ENCODE measurements around the gene SIM1. TPM values are rescaled to one million over a fixed set of nuclear protein-coding genes. Genes with fewer than 3 reads are reported as not detected.

The SIM1 gene
- total RNA-seq, 2 experiments from 2014 or later = not detected

DNA sequence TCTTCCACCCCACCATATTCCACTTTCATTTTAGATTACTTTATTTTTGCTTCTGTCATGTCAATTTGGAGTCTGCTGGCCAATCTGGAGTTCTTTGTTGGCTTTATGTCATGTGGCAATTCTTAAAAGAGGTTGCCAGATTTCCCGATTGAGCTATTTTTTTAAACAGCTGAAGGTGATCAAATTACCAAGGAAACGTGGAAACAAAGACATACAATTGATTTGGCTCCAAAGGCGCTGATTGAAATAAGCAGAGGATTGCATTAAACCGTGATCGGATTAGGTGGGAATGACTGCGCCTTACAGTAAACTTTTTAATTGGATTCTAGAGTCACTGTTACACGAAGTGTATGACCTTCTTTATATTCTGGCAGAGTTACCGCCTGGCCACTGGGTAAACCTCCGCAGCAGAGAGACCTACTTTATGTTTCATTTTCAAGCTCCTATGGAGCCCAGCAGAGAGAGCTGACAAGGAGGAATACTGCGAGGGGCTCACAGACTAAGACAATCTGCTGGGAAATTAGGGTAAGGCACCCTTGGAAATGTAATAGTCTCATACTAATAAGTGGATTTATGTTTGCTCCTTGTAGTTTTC, 37.9 kb downstream of the SIM1 start:
- no peaks in the 10 kb centered on the region for H3K4me1 Mint-ChIP-seq (ENCODE audit: low read depth)
- ChIA-PET POLR2A (interaction anchor here (0.7 kb wide), 1 partner anchor 75 kb away, joined by 3 read pairs; no protein-coding TSS in a partner anchor), CTCF (no interaction called here)
- ATAC-seq (no peak), DNase-seq (no peak)
- no peak overlapping the region for H3K27ac Mint-ChIP-seq
- no peaks in the 10 kb centered on the region for H3K9me3 Mint-ChIP-seq (ENCODE audit: insufficient read depth)
- H3K36me3 Mint-ChIP-seq (ENCODE audit: low read depth) = no peaks in the 10 kb centered on the region
- H3K27me3 Mint-ChIP-seq (ENCODE audit: low read depth) = peaks cover 3% of the 10 kb centered on the region
- no peak overlapping the region for H3K4me3 Mint-ChIP-seq

DNA sequence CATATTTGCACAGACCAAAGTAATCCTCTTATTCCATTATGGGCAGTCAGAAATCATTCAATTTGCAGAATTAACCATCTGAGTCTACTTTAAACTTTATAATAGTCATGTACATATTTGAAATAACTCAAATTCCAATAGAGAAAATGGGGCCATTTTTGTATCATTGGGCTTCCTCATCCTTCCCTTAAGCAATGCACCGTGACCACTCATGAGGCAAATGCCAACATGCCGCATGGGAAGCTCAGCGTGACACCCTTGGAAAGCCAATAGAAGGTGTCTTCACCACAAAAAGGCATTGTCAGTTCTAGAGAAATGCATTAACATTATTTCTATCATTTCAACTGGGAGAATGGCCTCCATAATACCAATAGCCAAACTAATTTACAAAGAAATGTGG, 38.5 kb downstream of the SIM1 start:
- ATAC-seq = no peak
- H3K27ac Mint-ChIP-seq = no peak overlapping the region
- H3K9me3 Mint-ChIP-seq (ENCODE audit: insufficient read depth) = no peaks in the 10 kb centered on the region
- no peaks in the 10 kb centered on the region for H3K36me3 Mint-ChIP-seq (ENCODE audit: low read depth)
- no peak for DNase-seq
- H3K4me3 Mint-ChIP-seq = no peak overlapping the region
- H3K27me3 Mint-ChIP-seq (ENCODE audit: low read depth) = peaks cover 3% of the 10 kb centered on the region
- ChIA-PET CTCF (no interaction called here), POLR2A (interaction anchor here (0.7 kb wide), 1 partner anchor 76 kb away, joined by 3 read pairs; no protein-coding TSS in a partner anchor)
- H3K4me1 Mint-ChIP-seq (ENCODE audit: low read depth) = no peaks in the 10 kb centered on the region

DNA sequence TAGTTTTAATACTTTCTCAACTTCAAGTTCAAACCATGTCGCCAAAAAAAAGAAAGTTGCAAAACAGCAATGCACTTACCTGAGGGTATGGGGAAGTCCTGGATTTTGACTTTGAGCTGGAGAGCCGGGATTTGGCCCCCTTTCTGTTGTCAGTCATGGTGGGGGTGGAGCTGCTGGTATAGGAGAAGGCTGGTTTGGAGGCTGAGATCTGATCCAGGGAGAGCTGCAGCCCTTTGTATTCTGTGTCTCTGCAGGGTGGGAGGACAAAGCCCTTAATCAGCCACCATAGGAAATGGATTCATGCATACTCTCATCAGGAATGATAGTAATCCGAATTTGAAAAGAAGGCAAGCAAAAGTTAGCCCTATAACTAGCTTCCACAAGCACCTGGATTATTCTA, 44.0 kb downstream of the SIM1 start:
- no peaks in the 10 kb centered on the region for H3K27me3 Mint-ChIP-seq (ENCODE audit: low read depth)
- H3K27ac Mint-ChIP-seq = no peak overlapping the region
- ChIA-PET CTCF (no interaction called here), POLR2A (no interaction called here)
- H3K9me3 Mint-ChIP-seq (ENCODE audit: insufficient read depth) = no peaks in the 10 kb centered on the region
- H3K4me1 Mint-ChIP-seq (ENCODE audit: low read depth) = no peaks in the 10 kb centered on the region
- no peak overlapping the region for H3K4me3 Mint-ChIP-seq
- ATAC-seq (no peak), DNase-seq (no peak)
- H3K36me3 Mint-ChIP-seq (ENCODE audit: low read depth) = no peaks in the 10 kb centered on the region

- ATAC-seq (no peak), DNase-seq (no peak)
- Mint-ChIP-seq H3K4me1 (ENCODE audit: low read depth) (no peaks in the 10 kb centered on the region), H3K4me3 (no peak overlapping the region), H3K27me3 (ENCODE audit: low read depth) (no peaks in the 10 kb centered on the region), H3K36me3 (ENCODE audit: low read depth) (no peaks in the 10 kb centered on the region), H3K27ac (no peak overlapping the region), H3K9me3 (ENCODE audit: insufficient read depth) (no peaks in the 10 kb centered on the region)
- CTCF ChIA-PET = no interaction called here
- POLR2A ChIA-PET = no interaction called here
Measured at GRCh38 chr6:100417036-100417435, 47.7 kb downstream of the SIM1 start.

DNA sequence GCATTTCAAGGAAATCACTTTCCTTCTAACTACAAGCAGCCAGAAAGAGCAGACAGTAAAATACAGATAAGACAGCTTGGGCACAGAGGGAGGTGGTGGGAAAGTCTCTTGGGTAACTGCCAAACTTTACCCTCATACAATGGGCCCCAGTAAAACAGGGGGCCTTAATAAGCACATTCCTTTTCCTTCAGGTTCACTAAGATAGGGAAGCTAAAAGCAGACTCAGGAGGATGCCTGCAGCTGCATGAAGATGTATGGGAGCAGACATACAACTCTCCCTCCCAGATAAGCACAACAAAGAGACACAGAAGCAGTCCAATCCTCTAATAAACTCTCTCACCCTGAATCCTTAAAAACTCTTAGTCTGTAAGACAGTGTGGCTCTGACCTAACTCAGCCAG, 49.0 kb downstream of the SIM1 start:
- CTCF ChIA-PET = no interaction called here
- DNase-seq (no peak), ATAC-seq (no peak)
- H3K36me3 Mint-ChIP-seq (ENCODE audit: low read depth) = no peaks in the 10 kb centered on the region
- H3K27ac Mint-ChIP-seq = no peak overlapping the region
- H3K4me3 Mint-ChIP-seq = no peak overlapping the region
- H3K27me3 Mint-ChIP-seq (ENCODE audit: low read depth) = no peaks in the 10 kb centered on the region
- POLR2A ChIA-PET = no interaction called here
- no peaks in the 10 kb centered on the region for H3K4me1 Mint-ChIP-seq (ENCODE audit: low read depth)
- H3K9me3 Mint-ChIP-seq (ENCODE audit: insufficient read depth) = no peaks in the 10 kb centered on the region

GRCh38 chr6:100412872-100413271, 51.8 kb downstream of the SIM1 start:
- no peaks in the 10 kb centered on the region for H3K4me1 Mint-ChIP-seq (ENCODE audit: low read depth)
- ATAC-seq (no peak), DNase-seq (no peak)
- CTCF ChIA-PET = no interaction called here
- H3K9me3 Mint-ChIP-seq (ENCODE audit: insufficient read depth) = no peaks in the 10 kb centered on the region
- no peak overlapping the region for H3K27ac Mint-ChIP-seq
- POLR2A ChIA-PET = no interaction called here
- no peak overlapping the region for H3K4me3 Mint-ChIP-seq
- no peaks in the 10 kb centered on the region for H3K27me3 Mint-ChIP-seq (ENCODE audit: low read depth)
- H3K36me3 Mint-ChIP-seq (ENCODE audit: low read depth) = no peaks in the 10 kb centered on the region

GRCh38 chr6:100404051-100404450, 60.7 kb downstream of the SIM1 start:
- Mint-ChIP-seq H3K27ac (no peak overlapping the region), H3K9me3 (ENCODE audit: insufficient read depth) (no peaks in the 10 kb centered on the region), H3K4me1 (ENCODE audit: low read depth) (no peaks in the 10 kb centered on the region), H3K27me3 (ENCODE audit: low read depth) (peaks cover 3% of the 10 kb centered on the region), H3K36me3 (ENCODE audit: low read depth) (no peaks in the 10 kb centered on the region), H3K4me3 (no peak overlapping the region)
- DNase-seq (no peak), ATAC-seq (no peak)
- ChIA-PET POLR2A (no interaction called here), CTCF (no interaction called here)

GRCh38 chr6:100393493-100393892, 71.2 kb downstream of the SIM1 start:
- Mint-ChIP-seq H3K36me3 (ENCODE audit: low read depth) (no peaks in the 10 kb centered on the region), H3K9me3 (ENCODE audit: insufficient read depth) (no peaks in the 10 kb centered on the region), H3K27ac (no peak overlapping the region), H3K4me3 (no peak overlapping the region), H3K27me3 (ENCODE audit: low read depth) (peaks cover 2% of the 10 kb centered on the region), H3K4me1 (ENCODE audit: low read depth) (no peaks in the 10 kb centered on the region)
- DNase-seq = no peak
- POLR2A ChIA-PET = no interaction called here
- CTCF ChIA-PET = no interaction called here
- ATAC-seq = no peak

GRCh38 chr6:100392423-100392822, 72.3 kb downstream of the SIM1 start:
- Mint-ChIP-seq H3K27me3 (ENCODE audit: low read depth) (no peaks in the 10 kb centered on the region), H3K9me3 (ENCODE audit: insufficient read depth) (no peaks in the 10 kb centered on the region), H3K27ac (no peak overlapping the region), H3K36me3 (ENCODE audit: low read depth) (no peaks in the 10 kb centered on the region), H3K4me1 (ENCODE audit: low read depth) (no peaks in the 10 kb centered on the region), H3K4me3 (no peak overlapping the region)
- POLR2A ChIA-PET = no interaction called here
- DNase-seq = no peak
- CTCF ChIA-PET = no interaction called here
- ATAC-seq = no peak

- ChIA-PET POLR2A (no interaction called here), CTCF (no interaction called here)
- Mint-ChIP-seq H3K9me3 (ENCODE audit: insufficient read depth) (no peaks in the 10 kb centered on the region), H3K27ac (no peak overlapping the region), H3K4me3 (no peak overlapping the region), H3K36me3 (ENCODE audit: low read depth) (no peaks in the 10 kb centered on the region), H3K4me1 (ENCODE audit: low read depth) (no peaks in the 10 kb centered on the region), H3K27me3 (ENCODE audit: low read depth) (no peaks in the 10 kb centered on the region)
- DNase-seq (no peak), ATAC-seq (no peak)
Measured at GRCh38 chr6:100388868-100389519, 75.7 kb downstream of the SIM1 start.

DNA sequence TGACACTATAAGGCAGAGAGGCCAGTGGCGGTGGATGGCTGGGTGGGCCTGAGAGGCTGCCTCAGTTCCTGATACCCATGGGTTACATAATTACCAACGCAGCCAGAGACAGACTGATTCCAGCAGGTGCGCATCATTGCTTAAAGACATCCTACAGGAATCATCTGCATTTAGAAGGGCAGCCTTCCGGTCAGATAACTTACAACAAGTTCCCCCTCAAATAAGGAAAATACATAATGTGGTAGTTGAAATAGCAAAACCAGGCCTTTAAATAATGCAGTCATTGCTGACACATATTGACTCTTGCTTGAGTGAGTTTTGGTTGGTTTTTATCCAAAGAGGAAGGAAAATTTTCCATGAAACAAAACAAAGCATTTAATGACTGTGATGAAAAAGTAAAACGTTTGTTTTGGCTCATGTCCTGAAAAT, 81.9 kb downstream of the SIM1 start:
- DNase-seq = no peak
- ChIA-PET CTCF (no interaction called here), POLR2A (no interaction called here)
- H3K27me3 Mint-ChIP-seq (ENCODE audit: low read depth) = no peaks in the 10 kb centered on the region
- H3K36me3 Mint-ChIP-seq (ENCODE audit: low read depth) = no peaks in the 10 kb centered on the region
- no peak for ATAC-seq
- H3K27ac Mint-ChIP-seq = no peak overlapping the region
- H3K4me1 Mint-ChIP-seq (ENCODE audit: low read depth) = no peaks in the 10 kb centered on the region
- H3K9me3 Mint-ChIP-seq (ENCODE audit: insufficient read depth) = no peaks in the 10 kb centered on the region
- no peak overlapping the region for H3K4me3 Mint-ChIP-seq

DNA sequence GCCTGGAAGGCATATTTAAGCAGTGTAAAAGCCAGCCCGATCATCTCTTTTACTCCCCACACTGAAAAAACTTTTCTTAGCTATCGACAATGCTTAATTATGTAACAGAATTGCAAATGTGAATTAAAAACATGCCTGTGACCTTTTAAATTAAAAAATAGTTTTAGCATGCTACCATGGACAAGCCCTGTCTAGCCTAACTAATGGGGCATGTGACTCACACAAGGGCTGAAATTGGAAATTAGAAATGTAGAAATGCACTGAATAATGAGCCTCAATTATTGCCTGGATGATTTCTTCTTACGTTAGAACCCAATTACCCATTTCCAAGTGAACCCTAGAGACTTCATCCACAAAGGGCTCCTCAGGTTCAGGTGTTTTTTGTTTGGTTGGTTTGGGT, 82.7 kb downstream of the SIM1 start:
- Mint-ChIP-seq H3K4me1 (ENCODE audit: low read depth) (no peaks in the 10 kb centered on the region), H3K9me3 (ENCODE audit: insufficient read depth) (no peaks in the 10 kb centered on the region), H3K4me3 (no peak overlapping the region), H3K36me3 (ENCODE audit: low read depth) (no peaks in the 10 kb centered on the region), H3K27me3 (ENCODE audit: low read depth) (no peaks in the 10 kb centered on the region), H3K27ac (no peak overlapping the region)
- ChIA-PET CTCF (no interaction called here), POLR2A (no interaction called here)
- DNase-seq (no peak), ATAC-seq (no peak)

DNA sequence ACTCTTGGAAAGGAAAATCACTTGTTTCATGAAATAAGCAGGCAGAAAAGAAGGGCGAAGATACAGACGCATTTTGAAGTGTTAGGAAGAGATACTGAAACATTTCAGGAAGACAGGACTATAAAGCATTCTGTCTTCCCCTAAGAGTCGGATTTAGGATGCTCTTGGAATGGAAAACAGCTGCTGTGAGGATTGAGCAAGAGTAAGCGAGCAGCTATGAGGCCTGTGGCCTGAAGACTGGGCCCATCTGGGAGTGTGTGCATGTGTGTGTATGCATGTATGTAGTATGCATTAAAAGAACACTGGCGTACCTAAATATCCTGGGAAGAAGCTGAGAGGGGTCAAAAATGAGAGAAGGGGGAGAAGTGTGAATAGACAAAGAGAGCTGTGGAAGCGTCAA, 83.6 kb downstream of the SIM1 start:
- DNase-seq (no peak), ATAC-seq (no peak)
- Mint-ChIP-seq H3K27me3 (ENCODE audit: low read depth) (no peaks in the 10 kb centered on the region), H3K36me3 (ENCODE audit: low read depth) (no peaks in the 10 kb centered on the region), H3K4me1 (ENCODE audit: low read depth) (no peaks in the 10 kb centered on the region), H3K27ac (no peak overlapping the region), H3K9me3 (ENCODE audit: insufficient read depth) (no peaks in the 10 kb centered on the region), H3K4me3 (no peak overlapping the region)
- POLR2A ChIA-PET = no interaction called here
- CTCF ChIA-PET = no interaction called here

Data from activated CD8-positive, alpha-beta T cell treated with anti-CD3 and anti-CD28 coated beads, Interleukin-2, amount 10 ng/mL, durations not matched to agents 7 days and 5 days (primary cell).